Upper lobe of left lung (tissue), 6 donors: ENCODE data around the gene DNAH17. TPM values are rescaled to one million over a fixed set of nuclear protein-coding genes. Genes with fewer than 3 reads are reported as not detected.

Experiments used
- ATAC-seq, 2 donors: fragments of 200-7000 bp; cut with Tn5 transposase; one replicate each; pipeline ENCODE4 v1.9.1; 2022; ENCODE audit warnings: mild to moderate bottlenecking in 2 of 2, moderate library complexity in 2 of 2; ENCODE audit not compliant: low FRiP score in 2 of 2
- DNase-seq, 2 donors: peaks; one replicate each; pipeline ENCODE4 v3.0.0-alpha.2; 2019 to 2020
- H3K27ac ChIP-seq, 4 donors: fragments of 200-600 bp; sonication (generic); one replicate each; pipeline ENCODE4 v1.5.1; 2016 to 2019
- H3K27me3 ChIP-seq, 4 donors: fragments of 200-600 bp; sonication (generic); one replicate each; pipeline ENCODE4 v1.5.1; 2017 to 2019
- H3K36me3 ChIP-seq, 4 donors: fragments of 200-600 bp; sonication (generic); one replicate each; pipeline ENCODE4 v1.5.1; 2016 to 2019
- H3K4me1 ChIP-seq, 4 donors: fragments of 200-600 bp; sonication (generic); one replicate each; pipeline ENCODE4 v1.5.1; 2018 to 2019
- H3K4me3 ChIP-seq, 4 donors: fragments of 200-600 bp; sonication (generic); one replicate each; pipeline ENCODE4 v1.5.1; 2017 to 2019; ENCODE audit warnings: mild to moderate bottlenecking in 2 of 4, moderate library complexity in 1 of 4
- H3K9me3 ChIP-seq, 4 donors: fragments of 200-600 bp; sonication (generic); one replicate each; pipeline ENCODE4 v1.5.1; 2018 to 2019
- CTCF ChIP-seq, 6 experiments: fragments of 450-650 bp in 4 of 6; fragments of 200-600 bp in 2 of 6; sonication (generic) in 2 of 6; IDR thresholded peaks; one replicate each; pipeline ENCODE4 v1.5.1; 2016 to 2019; ENCODE audit warnings: antibody characterized with exemption in 6 of 6
- EP300 ChIP-seq, 4 donors: sonication (generic); formaldehyde crosslinking; IDR thresholded peaks; one replicate each; pipeline ENCODE4 v1.5.1; 2017; ENCODE audit warnings: antibody characterized with exemption in 4 of 4, control low read depth in 2 of 4
- POLR2A ChIP-seq, 4 donors: fragments of 450-650 bp; IDR thresholded peaks; one replicate each; pipeline ENCODE4 v1.5.1; 2016 to 2017; ENCODE audit warnings: antibody characterized with exemption in 4 of 4, mild to moderate bottlenecking in 2 of 4
- POLR2AphosphoS5 ChIP-seq, 2 donors: sonication (generic); formaldehyde crosslinking; IDR thresholded peaks; one replicate each; pipeline ENCODE4 v1.5.1; 2017; ENCODE audit warnings: antibody characterized with exemption in 2 of 2
- WGBS, 2 donors: methylation state at CpG; one replicate each; pipeline ENCODE4 v1.1.5; 2017 to 2018; 5-methylcytosine and 5-hydroxymethylcytosine counted together
- total RNA-seq, 6 donors: library from RNA; depleted of rRNA in 4 of 6; stranded (reverse); fragments of >200 nt in 4 of 6; gene quantifications; one replicate each; pipeline versions ENCODE4 v1.1.0 to v1.2.1, GENCODE V29; 2016 to 2021
- donor health status: DM: no; HTN: no; CAD: no; lungs with moderate emphysema.
- donor health status: DM: no; HTN: yes; CAD: no; lungs with severe emphysema.

DNAH17 gene
- total RNA-seq, 6 donors from 2014 or later: 2.0 to 21.0 (median 3.7) TPM

GRCh38 chr17:78415821-78416711, 161.1 kb downstream of the DNAH17 start:
- peak overlapping the region; percentile 93 to 97 (median 94) for H3K27ac ChIP-seq
- peaks cover 0 to 28% (median 16%) of the 10 kb centered on the region in 4 donors for H3K36me3 ChIP-seq
- H3K27me3 ChIP-seq: no peaks in the 10 kb centered on the region
- ATAC-seq (no peak), DNase-seq (peak in 1 of 2 donors; percentile 66)
- TF ChIP-seq POLR2AphosphoS5 (IDR thresholded peaks at IDR 0.05) (peak; percentile 78 to 95), EP300 (IDR thresholded peaks at IDR 0.05) (peak; percentile 77 to 95 (median 78)), CTCF (IDR thresholded peaks at IDR 0.05) (no peak), POLR2A (IDR thresholded peaks at IDR 0.05) (no peak)
- H3K4me1 ChIP-seq: peaks cover 94 to 100% (median 99%) of the 10 kb centered on the region in 4 donors
- no peaks in the 10 kb centered on the region for H3K9me3 ChIP-seq
- WGBS, 2 donors: 30 to 42% methylated on average over 17 of the region's 17 CpGs
- peak overlapping the region in 1 of 4 donors; percentile 14 for H3K4me3 ChIP-seq

- 62 to 70% methylated on average over 13 to 30 of the region's 34 CpGs for WGBS, 2 donors
- Histone ChIP-seq H3K4me3 (no peak overlapping the region), H3K4me1 (peaks cover 92 to 100% (median 95%) of the 10 kb centered on the region in 4 donors), H3K27ac (peak overlapping the region; percentile 93 to 97 (median 94)), H3K36me3 (peaks cover 0 to 14% (median 4%) of the 10 kb centered on the region in 4 donors), H3K9me3 (no peaks in the 10 kb centered on the region), H3K27me3 (no peaks in the 10 kb centered on the region)
- ATAC-seq: no peak
- TF ChIP-seq POLR2AphosphoS5 (IDR thresholded peaks at IDR 0.05) (peak; percentile 17 to 18), EP300 (IDR thresholded peaks at IDR 0.05) (no peak)
- no peak for DNase-seq
These were observed 162.7 kb downstream of the DNAH17 start for GRCh38 chr17:78414178-78415162.

GRCh38 chr17:78412403-78412802, 164.8 kb downstream of the DNAH17 start:
- H3K27ac ChIP-seq: peak overlapping the region; percentile 93 to 97 (median 94)
- WGBS, 2 donors: 73 to 84% methylated on average over 8 to 10 of the region's 10 CpGs

GRCh38 chr17:78411241-78411857, 165.8 kb downstream of the DNAH17 start:
- H3K36me3 ChIP-seq: peaks cover 0 to 23% (median 7%) of the 10 kb centered on the region in 4 donors
- peaks cover 86 to 97% (median 90%) of the 10 kb centered on the region in 4 donors for H3K4me1 ChIP-seq
- 56 to 58% methylated on average over 16 to 17 of the region's 17 CpGs for WGBS, 2 donors
- no peak for ATAC-seq
- no peak for DNase-seq
- peak overlapping the region; percentile 93 to 97 (median 94) for H3K27ac ChIP-seq
- no peak for TF ChIP-seq CTCF (IDR thresholded peaks at IDR 0.05)
- peak in 3 of 4 donors; percentile 38 to 87 (median 73) for TF ChIP-seq EP300 (IDR thresholded peaks at IDR 0.05)
- TF ChIP-seq POLR2AphosphoS5 (IDR thresholded peaks at IDR 0.05): peak; percentile 70 to 90
- TF ChIP-seq POLR2A (IDR thresholded peaks at IDR 0.05): no peak
- no peak overlapping the region for H3K4me3 ChIP-seq
- H3K9me3 ChIP-seq: no peaks in the 10 kb centered on the region
- no peaks in the 10 kb centered on the region for H3K27me3 ChIP-seq

More at GRCh38 chr17:78412403-78412802, 164.8 kb downstream of the DNAH17 start:
- ATAC-seq (peak; percentile 12 to 24), DNase-seq (peak in 1 of 2 donors; percentile 64)
- Histone ChIP-seq H3K4me3 (no peak overlapping the region), H3K27me3 (no peaks in the 10 kb centered on the region), H3K9me3 (no peaks in the 10 kb centered on the region), H3K4me1 (peaks cover 87 to 99% (median 91%) of the 10 kb centered on the region in 4 donors), H3K36me3 (peaks cover 0 to 13% (median 2%) of the 10 kb centered on the region in 4 donors)
- TF ChIP-seq POLR2AphosphoS5 (IDR thresholded peaks at IDR 0.05) (no peak), CTCF (IDR thresholded peaks at IDR 0.05) (peak in 4 of 6 experiments; percentile 44 to 51 (median 48))
